Ramos (cell line): ENCODE data around the gene DHRSX.
"Not testable (repeated sequence)": the region's sequence is repeated elsewhere in the genome, so short reads cannot be mapped to it uniquely, and the experiment has no call there.

Experiments used
- in situ Hi-C: fragments of 300-500 bp; cut with MboI; formaldehyde crosslinking; loops from one replicate; pipeline ENCODE4 v1.14.3; 2022; ENCODE audit warnings: low sequenced_read_pairs; ENCODE audit not compliant: unreplicated experiment

Gene DHRSX, protein sequence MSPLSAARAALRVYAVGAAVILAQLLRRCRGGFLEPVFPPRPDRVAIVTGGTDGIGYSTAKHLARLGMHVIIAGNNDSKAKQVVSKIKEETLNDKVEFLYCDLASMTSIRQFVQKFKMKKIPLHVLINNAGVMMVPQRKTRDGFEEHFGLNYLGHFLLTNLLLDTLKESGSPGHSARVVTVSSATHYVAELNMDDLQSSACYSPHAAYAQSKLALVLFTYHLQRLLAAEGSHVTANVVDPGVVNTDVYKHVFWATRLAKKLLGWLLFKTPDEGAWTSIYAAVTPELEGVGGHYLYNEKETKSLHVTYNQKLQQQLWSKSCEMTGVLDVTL

DNA sequence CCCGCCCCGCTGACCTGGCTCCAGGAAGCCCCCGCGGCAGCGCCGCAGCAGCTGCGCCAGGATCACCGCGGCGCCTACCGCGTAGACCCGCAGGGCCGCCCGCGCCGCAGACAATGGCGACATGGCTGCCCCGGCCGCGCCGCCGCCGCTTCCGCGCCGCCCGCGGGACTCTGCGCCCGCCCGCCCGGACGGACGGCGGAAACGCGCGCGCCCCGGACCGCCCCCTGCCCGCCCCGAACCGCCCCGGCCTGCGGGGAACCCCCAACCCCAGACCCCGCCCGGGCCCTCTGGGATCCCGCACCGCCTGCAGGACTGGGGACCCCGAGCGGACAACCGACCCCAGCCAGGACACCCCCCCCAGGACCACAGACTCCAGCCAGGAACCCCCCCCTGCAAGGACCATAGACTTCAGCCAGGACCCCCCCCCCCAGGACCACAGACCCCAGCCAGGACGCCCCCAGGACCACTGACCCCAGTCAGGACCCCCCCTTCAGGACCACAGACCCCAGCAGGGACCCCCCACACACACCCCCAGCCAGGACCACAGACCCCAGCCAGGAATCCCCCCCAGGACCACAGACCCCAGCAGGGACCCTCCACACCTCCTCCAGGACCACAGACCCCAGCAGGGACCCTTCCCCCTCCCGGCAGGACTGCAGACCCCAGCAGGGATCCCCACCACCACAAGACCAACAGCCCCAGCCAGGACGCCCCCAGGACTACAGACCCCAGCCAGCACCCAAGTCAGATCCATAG, at the start of gene DHRSX, which contains the start of gene ZBED1:
DHRSX (minus strand) TSS at position 174 of the 756 bp plus-strand sequence; CDS start at position 123, 51 bp downstream.
ZBED1 (minus strand) TSS at position 174 of the 756 bp plus-strand sequence. CDS start 10,257 bp downstream, outside the sequence.
- in situ Hi-C loops, result loop anchor here (25.0 kb wide), 1 partner anchor 1039 kb away; the partner anchor contains the start of gene ASMTL

DNA sequence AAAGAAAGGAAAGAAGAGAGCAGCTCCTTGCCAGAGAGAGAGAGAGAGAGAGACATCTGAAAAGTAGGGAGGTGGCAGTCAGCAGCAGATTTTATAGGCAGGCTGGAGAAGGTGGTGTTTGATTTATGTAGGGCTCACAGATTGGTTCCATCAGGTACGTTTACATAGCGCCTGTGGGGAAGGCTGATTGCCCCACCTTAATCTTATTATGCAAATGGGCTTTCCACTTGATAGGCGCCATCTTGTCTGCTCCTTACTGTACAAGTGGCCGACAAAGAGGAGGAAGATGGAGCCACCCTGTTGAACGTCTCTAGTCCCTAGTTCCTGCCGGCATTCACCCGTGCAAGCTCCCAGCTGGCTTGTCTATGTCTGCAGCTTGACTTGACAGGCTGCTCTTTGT, 49.1 kb upstream of the DHRSX start:
- in situ Hi-C loops, result no loop called here

DNA sequence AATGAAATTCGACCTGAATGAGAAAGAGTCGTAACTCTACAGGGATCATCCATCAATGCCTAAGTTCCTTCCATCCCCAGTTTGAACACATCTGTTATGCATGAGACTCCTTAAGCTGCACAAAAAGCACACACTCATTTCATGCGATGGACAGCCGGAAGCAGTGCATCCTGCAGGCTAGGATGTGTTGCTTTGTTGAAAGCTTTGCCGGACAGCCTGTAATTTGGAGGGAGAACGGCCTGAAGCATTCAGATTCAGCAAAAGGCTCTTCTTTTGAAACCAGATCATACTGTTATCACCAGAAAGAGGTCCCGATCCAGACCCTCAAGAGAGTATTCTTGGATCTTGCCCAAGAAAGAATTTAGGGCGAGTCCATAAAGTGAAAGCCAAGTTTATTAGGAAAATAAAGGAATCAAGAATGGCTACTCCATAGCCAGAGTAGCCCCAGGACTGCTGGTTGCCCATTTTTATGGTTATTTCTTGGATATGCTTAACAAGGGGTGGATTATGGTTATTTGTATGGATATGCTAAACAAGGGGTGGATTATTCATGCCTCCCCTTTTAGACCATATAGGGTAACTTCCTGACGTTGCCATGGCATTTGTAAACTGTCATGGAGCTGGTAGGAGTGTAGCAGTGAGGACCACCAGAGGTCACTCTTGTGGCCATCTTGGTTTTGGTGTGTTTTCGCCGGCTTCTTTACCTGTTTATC, 48.1 kb upstream of the DHRSX start:
- in situ Hi-C loops, result no loop called here

DNA sequence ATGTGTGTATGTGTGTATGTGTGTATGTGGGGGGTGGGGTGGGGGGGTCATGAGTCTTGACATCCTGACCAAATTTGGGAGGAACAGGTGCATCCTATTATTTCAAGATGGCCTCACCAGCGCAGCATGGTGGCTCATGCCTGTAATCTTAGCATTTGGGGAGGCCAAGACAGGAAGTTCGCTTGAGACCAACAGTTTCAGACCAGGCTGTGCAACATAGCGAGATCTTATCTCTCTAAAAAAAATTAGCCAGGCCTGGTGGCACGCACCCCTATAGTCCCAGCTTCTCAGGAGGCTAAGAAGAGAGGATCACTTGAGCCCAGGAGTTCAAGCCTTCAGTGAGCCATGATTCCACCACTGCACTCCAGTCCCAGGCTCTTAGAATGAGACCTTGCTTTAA, 47.0 kb upstream of the DHRSX start:
- in situ Hi-C loops, result no loop called here

DNA sequence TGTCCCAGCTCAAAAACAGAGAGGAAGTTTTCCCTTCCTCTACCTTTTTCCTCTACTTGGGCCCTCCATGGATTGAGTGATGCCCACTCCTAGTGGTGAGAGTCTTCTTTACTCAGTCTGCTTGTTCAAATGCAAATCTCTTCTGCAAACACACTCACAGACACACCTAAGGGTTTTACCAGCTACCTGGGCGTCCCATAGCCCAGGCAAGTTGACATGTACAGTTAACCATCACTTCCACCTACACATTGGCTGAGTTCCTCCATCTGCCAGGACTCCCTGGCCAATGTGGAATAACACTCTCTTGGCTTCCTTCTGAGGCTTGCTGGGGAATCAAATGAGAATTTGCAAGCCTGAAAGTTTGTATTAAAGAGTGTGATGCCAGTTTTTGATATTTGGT, 45.7 kb upstream of the DHRSX start:
- in situ Hi-C loops, result no loop called here

DNA sequence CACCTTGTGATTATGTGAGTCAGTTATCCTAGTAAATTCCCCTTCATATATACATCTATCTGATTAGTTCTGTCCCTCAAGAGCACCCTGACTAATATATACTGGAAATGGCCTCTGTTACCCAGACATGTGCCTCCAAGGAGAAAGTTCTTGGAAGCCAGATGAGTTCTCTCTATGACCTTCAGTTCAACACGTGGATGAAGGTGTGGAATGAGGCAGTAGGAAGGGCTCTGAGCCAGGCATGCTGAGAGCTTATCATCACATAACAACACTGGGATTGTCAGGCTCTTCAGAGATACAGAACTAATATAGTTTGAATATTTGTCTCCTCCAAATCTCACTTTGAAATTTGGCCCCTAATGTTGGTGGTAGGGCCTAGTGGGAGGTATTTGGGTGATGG, 44.4 kb upstream of the DHRSX start:
- in situ Hi-C loops, result no loop called here

DNA sequence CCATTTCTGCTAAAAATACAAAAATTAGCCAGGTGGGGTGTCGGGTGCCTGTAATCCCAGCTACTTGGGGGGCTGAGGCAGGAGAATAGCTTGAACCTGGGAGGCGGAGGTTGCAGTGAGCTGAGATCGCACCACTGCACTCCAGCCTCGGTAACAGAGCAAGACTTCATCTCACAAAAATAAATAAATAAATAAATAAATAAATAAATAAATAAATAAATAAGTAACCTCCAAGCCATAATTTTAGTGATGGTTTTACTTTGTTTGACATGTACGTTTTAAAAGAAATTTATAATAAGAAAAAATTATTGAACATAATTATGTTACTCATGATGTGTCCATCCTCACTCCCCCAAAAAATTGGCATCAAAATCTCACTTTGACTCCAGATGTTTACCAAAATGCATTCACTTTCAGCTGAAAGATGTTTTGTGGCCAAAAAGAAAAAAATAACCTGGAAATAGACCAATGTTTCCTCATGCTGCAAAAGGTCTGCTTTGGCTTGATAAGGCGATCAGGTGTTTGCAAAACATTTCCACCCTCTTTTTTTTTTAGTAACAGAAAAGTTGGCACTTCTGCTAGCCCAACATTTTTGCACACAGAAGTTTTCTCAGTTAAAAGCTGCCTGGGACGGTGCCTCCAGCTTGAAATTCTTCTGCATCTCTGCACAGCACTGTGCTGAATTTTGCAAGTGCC, 42.2 kb upstream of the DHRSX start:
- in situ Hi-C loops, result no loop called here

DNA sequence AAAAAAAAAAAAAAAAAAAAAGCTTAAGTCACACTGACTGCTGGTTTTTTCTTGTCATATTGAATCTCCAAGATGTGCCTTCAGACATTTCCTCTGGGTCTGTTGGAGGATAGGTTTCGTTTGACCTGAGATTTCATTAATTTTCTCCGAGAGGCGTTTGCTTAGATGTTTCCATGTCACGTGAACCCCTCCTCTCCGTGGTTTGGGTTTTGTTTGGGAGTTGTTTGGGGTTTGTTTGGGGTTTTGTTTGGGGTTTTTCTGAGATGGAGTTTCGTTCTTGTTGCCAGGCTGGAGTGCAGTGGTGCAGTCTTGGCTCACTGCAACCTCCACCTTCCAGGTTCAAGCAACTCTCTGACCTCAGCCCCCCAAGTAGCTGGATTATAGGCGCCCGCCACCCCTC, 40.8 kb upstream of the DHRSX start:
- in situ Hi-C loops, result no loop called here

DNA sequence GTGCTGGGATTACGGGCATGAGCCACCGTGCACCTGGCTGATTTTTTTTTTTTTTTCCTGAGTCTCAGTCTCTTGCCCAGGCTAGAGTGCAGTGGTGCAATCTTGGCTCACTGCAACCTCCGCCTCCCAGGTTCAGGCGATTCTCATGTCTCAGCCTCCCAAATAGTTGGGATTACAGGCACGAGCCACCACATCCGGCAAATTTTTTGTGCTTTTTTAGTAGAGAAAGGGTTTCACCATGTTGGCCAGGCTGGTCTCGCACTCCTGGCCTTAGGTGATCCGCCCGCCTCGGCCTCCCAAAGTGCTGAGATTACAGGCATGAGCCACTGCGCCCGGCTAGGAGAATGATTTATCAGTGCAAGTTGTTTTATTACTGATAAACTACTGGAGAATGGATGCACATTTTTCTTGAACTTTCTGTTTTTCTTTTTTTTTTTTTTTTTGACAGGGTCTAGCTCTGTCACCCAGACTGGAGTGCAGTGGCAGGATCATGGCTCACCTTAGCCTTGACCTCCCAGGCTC, 39.7 kb upstream of the DHRSX start:
- in situ Hi-C loops, result no loop called here

DNA sequence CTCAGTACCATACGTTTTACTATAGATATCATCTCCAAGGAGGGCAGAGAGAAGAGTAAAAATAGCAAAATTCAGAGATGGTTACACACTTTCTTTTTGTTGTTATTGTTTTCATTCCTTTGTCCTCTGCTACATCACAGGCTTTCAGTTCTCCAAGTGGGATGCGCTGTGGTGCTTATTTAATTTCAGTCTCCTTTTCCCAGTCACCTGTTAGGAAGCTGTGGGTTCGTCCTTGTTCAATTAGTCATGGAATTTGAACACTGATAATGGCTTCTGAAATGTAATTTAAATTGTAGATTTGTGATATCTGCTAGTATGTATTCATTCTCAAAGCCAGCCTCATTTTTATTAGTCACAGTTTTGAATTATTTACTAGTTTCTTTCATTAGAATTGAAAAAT, 38.8 kb upstream of the DHRSX start:
- in situ Hi-C loops, result no loop called here

DNA sequence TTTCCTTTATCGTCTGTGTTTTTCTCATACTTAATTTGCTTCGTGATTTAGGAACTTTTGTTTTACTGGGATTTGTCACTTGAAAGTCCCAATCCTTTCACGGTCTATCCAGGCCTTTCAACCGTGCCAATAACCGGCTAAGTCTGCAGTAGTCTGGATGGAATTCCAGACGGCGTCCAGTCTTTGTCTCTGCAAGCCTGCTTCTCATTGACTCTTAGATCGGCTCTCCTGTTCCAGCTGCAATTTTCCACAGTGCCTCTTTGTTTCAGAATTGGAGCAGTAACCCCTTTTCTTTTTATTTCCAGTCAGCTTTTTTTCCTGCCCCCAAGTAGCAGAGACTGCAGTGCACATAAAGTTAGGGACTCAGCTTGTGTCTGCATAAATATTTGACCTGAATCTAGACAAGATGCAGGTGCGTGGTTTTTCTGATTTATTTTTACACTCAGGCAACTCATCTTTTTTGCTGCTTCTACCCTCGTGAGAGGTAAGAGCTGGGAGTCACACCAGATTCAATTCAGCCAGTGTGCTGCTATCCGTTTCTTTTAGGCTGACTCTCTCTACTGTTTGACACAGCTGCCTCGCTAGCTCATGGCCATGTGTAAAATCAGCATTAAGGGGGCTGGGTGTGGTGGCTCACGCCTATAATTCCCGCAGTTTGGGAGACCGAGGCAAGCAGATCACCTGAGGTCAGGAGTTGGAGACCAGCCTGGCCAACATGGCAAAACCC, 37.4 kb upstream of the DHRSX start:
- in situ Hi-C loops, result no loop called here

DNA sequence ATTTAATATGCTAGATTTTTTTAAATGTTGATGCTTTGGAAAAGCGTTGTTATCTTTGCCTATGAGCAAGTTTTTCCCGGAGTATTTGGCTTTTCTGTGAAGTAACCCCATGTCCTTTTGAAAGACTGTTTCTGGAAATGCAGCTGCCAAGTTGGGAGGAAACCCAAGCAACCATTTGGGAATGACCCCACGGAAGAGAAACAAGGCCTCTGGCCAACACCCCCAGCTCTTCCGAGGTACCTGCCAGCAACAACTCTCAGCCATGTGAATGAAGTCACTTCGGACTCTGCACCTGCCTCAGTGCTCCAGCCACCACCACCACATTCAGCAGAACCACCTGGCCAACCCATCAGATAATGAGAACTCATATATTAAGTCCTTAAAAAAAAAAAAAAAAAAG, 36.2 kb upstream of the DHRSX start:
- in situ Hi-C loops, result no loop called here

DNA sequence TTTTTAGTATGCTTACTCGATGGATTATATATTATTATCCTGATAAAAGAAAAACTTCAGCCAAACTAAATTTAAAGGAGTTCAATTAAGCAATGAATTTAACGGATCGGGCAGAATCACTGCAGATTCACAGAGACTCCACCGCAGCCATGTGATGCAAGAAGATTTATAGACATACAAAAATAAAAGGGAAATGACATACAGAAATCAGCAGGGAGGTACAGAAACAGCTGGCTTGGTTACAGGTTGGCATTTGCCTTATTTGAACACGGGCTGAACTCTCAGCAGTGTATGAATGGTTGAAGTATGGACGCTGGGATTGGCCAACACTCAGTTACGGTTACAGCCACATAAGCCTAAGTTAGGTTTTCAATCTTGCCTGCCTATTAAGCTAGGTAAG, 35.4 kb upstream of the DHRSX start:
- in situ Hi-C loops, result no loop called here

DNA sequence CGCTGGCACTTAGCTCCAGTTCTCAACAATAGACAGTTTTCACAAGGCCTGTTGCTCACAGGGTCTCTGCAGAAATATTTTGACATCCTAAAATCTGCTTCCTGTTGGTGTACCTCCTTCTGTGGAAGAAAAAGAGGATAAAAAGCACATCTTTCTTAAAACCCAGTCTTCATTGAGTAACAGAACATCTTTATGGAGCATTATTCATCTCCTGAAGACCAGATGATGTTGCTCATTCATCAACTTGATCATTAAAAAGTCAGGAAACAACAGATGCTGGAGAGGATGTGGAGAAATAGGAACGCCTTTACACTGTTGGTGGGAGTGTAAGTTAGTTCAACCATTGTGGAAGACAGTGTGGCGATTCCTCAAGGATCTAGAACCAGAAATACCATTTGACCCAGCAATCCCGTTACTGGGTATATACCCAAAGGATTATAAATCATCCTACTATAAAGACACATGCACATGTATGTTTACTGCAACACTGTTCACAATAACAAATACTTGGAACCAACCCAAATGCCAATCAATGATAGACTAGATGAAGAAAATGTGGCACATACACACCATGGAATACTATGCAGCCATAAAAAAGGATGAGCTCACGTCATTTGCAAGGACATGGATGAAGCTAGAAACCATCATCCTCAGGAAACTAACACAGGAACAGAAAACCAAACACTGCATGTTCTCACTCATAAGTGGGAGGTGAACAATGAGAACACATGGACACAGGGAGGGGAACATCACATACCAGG, 33.7 kb upstream of the DHRSX start:
- in situ Hi-C loops, result not testable (repeated sequence)

DNA sequence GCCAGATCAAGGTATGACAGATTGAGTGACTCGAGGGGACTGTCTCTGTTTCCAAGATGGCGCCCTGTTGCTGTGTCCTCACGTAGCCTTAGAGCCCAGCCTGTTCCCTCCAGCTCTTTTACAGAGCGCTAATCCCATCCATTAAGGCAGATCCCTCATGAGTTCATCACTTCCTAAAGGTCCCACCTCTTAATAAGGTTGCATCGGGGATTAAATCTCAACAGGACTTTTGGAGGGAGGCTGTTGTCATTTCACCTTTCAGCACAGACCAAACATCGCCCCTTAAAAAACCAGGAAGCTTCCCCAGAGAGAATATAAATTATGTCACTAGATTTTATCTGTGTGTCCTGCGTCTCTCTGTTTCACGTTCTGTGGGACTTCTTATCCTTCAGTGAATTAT, 32.6 kb upstream of the DHRSX start:
- in situ Hi-C loops, result no loop called here

DNA sequence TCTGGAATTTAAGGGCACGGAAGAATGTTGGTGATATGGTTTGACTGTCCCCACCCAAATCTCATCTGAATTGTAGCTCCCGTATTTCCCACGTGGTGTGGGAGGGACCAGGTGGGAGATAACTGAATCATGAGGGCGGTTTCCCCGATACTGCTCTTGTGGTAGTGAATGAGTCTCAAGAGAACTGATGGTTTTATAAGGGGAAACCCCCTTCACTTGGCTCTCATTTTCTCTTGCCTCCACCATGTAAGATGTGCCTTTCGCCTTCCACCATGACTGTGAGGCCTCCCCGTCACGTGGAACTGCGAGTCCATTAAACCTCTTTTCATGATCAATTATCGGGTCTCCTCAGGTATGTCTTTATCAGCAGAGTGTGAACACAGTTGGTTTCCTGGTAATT, 25.6 kb upstream of the DHRSX start:
- in situ Hi-C loops, result no loop called here

DNA sequence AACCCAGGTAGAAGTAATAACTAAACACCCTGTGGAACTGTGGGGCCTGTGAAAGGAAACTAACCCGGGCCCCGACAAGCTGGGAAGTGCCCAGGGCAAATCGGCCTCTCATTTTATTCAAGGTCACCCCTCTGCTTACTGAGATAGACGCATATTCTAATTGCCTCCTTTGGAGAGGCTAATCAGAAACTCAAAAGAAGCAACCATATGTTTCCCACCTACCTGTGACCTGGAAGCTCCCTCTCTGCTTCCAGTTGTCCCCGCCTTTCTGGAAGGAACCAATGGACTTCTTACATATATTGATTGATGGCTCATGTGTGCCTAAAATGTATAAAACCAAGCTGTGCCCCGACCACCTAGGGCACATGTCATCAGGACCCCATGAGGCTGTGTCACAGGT, 23.1 kb upstream of the DHRSX start:
- in situ Hi-C loops, result loop anchor here (25.0 kb wide), 1 partner anchor 1062 kb away; the partner anchor contains the start of gene ASMTL

DNA sequence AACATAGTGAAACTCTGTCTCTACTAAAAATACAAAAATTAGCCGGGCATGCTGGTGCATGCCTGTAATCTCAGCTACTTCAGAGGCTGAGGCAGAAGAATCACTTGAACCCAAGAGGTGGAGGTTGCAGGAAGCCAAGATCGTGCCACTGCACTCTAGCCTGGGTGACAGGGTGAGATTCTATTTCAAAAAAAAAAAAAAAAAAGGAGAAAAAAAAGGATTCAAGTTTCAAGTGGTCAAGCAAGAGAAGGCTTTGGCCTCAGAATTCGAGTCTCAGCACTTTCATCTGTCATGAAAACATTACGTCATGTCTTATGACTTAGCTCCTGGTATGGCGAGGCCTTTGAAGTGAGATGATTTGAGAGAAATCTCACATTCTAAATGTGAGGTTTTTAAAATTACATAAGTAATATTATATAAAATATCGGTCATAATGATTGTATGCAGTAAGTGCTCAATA, 21.2 kb upstream of the DHRSX start:
- in situ Hi-C loops, result loop anchor here (25.0 kb wide), 1 partner anchor 1060 kb away; the partner anchor contains the start of gene ASMTL
